ENCODE measurements around the gene ULK4.

DNA sequence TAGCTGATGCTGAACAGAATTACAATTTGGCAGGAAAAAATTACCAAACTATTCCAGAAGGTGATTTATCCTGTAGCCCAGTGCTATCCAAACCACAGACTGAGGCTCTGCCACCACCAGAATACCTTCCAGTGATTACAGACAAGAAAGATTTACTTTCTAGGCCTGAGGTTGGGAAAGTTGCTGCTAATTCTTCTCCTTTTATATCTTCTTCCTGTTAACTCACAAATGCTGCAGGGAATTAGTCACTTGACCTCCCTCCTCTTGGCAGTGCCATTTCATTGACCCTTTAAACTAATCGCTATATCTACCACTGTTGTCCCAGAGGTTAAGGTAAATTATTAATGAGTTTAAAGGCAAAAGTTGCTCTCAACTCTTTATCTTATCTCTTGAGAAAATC, 644.2 kb downstream of the ULK4 start:
- TF ChIP-seq, protein P1, sequence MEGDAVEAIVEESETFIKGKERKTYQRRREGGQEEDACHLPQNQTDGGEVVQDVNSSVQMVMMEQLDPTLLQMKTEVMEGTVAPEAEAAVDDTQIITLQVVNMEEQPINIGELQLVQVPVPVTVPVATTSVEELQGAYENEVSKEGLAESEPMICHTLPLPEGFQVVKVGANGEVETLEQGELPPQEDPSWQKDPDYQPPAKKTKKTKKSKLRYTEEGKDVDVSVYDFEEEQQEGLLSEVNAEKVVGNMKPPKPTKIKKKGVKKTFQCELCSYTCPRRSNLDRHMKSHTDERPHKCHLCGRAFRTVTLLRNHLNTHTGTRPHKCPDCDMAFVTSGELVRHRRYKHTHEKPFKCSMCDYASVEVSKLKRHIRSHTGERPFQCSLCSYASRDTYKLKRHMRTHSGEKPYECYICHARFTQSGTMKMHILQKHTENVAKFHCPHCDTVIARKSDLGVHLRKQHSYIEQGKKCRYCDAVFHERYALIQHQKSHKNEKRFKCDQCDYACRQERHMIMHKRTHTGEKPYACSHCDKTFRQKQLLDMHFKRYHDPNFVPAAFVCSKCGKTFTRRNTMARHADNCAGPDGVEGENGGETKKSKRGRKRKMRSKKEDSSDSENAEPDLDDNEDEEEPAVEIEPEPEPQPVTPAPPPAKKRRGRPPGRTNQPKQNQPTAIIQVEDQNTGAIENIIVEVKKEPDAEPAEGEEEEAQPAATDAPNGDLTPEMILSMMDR (IDR thresholded peaks at IDR 0.05 in 4 of 5, conservative IDR thresholded peaks at IDR 0.05 in 1 of 5) = no peak
- TF ChIP-seq POLR2A (IDR thresholded peaks at IDR 0.05) = no peak

All from gastrocnemius medialis (tissue), 4 donors.